Superior temporal gyrus (tissue), 1 donor: ENCODE data around the gene JOSD2.
"Not testable (repeated sequence)": the region's sequence is repeated elsewhere in the genome, so short reads cannot be mapped to it uniquely, and the experiment has no call there.

ENCODE experiments used
- DNase-seq: peaks from one replicate; pipeline ENCODE4 v3.0.0-alpha.2; 2016; ENCODE audit errors: extremely low spot score

JOSD2 gene

DNA sequence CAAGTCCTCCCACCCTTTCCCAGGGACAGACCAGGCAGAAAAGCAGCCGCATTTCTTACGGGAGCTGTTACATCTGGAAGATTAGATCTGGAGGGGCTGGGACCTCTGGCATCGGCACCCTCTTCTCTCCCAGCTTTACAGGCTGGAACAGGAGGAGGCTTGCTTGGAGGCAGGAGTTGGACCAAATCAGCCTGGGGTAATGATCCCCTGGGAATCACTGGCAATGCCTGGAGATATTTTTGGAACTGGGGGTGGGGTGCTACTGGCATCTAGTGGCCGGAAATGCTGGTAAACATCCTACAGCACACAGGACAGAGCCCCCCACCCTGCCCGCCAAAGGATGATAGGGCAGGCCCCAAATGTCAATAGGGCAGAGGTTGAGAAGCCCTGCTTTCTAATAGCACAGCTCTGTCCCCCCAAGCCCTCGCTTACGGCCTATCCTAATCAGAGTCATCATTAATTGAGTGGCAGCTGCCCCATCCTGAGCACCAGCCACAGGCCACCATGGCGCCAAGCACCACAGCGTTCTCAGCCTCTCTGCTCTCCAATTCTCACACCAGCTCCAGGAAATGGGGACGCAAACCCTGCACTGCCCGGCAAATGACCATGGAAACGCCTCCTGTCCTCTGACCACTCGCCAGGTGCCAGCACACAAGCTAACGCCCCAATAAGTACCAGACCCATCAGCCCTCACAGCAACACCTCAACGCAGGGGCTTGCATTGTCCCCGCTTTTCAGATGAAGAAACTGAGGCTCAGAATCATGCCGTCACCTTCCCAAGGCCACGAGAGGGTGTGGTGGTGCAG, 36.6 kb upstream of the JOSD2 start:
- DNase-seq = peak; percentile 76

DNA sequence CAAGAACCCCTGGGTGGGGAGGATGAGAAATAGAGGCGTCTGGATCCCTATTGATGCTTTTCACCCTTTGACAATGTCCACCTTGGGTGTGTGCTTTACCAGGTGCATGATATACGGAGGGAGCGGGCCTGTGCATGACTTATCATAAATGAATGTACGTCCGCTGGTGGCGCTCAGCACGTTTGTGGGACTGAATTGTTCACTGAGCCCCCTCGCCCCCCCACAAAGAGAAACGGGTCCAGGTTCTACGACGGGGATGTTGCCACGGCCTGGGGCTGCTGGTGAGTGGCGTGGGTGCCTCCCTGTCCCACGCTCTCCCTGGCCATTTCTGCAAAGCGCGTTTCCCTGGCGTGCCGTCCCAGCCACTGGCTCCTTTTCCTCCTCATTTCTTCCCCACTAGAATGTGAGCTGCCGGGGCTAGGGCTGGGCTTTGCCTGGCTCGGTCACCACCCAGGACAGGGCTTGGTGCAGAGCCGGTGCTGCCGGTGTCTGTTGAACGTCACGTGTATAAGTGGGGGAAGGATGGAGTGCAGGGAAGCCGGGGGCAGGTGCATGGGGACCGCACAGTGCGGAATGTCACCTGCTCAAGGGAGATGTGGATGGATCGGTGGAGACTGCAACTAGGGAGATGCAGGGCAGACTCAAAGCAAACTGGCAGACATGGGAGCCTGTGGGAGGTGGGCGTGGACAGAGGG, 35.7 kb upstream of the JOSD2 start:
- DNase-seq = peak; percentile 36

DNA sequence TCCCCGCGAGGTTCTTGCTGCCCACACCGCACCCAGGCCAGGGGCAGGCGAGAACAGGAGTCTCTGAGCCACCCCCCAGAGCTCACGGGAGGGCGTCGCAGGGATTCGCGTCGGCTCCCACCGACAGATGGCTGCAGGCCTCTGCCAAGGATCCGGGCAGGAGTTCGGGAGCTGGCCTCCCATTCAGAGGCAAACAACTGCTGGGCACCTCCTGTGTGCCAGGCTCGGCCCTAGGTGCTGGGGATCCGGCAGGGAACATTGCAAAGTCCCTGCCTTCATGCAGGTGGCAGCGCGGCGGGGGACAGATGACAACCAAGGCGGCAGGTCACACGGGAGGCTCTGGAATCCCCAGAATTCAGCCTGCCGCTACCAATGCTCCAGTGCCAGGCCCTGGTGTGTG, 32.0 kb upstream of the JOSD2 start:
- peak; percentile 9 for DNase-seq

- peak; percentile 96 for DNase-seq
These were observed 26.8 kb upstream of the JOSD2 start for GRCh38 chr19:50537769-50538230.

- no peak for DNase-seq
These were observed 26.3 kb upstream of the JOSD2 start for GRCh38 chr19:50537306-50537685.

- no peak for DNase-seq
These were observed 25.8 kb upstream of the JOSD2 start for GRCh38 chr19:50536662-50537305.

GRCh38 chr19:50535672-50536187, 24.7 kb upstream of the JOSD2 start:
- no peak for DNase-seq

DNA sequence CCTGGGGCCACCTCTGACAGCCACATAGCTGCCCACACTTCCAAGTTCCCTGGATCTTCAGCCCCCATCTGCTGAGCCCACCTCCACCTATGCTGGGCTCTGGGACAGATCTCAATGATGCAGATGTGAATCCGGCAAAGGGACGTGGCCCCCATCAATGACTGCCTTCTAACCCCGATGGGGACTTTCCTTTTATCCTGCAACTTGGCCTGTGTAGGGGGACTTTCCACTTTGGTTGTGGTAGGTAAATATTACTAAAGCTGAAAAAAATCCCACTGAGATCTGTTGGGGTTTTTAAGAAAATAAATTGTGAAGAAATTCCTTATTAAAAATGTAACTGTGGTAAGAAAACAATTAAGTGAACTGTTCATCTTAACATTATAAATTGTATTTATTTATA, 23.5 kb upstream of the JOSD2 start:
- no peak for DNase-seq

DNA sequence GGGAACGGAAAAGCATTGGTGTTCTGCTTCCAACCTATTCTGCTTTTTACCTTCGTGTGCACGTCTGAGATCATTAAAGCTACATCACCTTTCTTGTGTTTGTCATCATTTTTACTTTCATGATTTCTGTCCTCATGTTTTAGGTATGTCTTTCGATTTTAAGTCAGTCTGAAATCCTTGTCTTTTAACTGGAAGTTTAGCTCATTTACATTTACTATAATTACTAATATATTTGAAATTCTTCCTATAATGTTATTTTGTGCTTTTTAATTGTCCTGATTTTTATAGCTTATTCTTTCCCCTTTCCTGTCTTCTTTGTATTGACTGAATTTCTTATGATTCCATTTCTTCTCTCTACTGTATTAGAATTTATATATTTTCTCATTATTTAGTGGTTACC, 22.0 kb upstream of the JOSD2 start:
- no peak for DNase-seq

- DNase-seq = no peak
These were observed 20.2 kb upstream of the JOSD2 start for GRCh38 chr19:50531171-50531612.

GRCh38 chr19:50528052-50528451, 17.1 kb upstream of the JOSD2 start:
- not testable (repeated sequence) for DNase-seq

- DNase-seq = no peak
These were observed 11.9 kb upstream of the JOSD2 start for GRCh38 chr19:50522881-50523280.

DNA sequence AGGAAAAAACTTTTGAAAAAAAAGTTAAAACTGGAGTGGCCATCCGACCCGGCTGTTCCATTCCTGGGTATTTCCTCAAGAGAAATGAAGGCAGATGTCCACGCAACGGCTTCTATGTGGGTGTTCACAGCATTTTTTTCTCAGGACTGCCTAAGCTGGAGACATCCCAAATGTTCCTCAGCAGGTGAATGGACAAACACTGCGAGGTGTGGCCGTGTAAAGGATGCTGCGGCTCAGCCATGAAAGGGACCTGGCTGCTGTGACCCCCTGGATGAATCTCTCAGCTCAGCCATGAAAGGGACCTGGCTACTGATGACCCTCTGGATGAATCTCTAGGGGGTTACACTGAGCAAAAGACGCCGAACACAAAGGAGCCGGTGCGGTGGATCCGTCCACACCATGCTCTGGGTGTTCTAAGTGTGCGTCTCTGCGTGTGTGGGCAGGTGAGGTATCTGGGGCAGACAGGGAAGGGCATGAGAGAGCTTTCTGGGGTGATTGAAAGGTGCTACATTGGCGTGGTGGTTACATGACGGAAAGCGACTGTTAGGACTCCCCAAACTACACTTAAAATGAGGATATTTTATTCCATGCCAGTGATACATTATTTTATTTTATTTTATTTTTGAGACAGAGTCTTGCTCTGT, 10.0 kb upstream of the JOSD2 start:
- DNase-seq = no peak

- no peak for DNase-seq
These were observed 8.1 kb upstream of the JOSD2 start for GRCh38 chr19:50519006-50519575.

- no peak for DNase-seq
These were observed 7.4 kb upstream of the JOSD2 start for GRCh38 chr19:50518091-50519005.

GRCh38 chr19:50517704-50518075, 6.7 kb upstream of the JOSD2 start:
- no peak for DNase-seq

DNA sequence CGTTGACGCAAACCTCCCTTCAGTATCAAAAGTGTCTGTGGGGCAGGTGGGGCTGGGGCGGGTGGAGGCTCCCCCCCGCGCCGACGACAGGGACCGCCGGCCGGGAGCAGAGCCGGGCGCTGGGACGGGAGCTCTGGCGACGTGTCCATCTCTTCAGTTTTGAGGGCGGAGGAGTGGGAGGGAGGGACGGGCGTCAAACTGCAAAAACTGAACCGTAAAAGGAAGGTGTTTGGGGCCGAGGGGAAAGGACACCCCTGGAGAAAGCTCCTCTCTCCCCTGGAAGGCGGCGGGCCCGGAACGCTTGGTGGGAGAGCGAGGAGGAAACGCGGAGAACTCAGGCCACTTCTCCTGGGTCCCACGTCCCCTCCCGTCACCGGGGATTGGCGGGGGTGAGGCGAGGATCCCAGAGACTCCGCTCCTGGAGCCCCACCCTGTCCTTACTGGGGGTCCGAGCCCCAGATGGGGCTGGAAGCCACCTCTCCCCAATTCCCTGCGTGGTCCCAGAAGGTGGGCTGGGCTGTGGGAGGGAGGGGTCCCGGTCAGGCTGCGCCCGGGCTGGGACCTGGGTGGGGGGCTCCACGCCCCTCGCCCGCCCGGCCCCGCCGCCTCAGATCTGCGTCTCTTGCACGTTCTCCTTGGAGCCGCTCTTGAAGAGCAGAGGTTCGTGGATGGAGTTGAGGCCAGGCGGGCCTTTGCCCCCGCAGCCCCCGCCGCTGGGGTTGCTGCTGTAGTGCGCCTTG, 6.1 kb upstream of the JOSD2 start:
- no peak for DNase-seq

DNA sequence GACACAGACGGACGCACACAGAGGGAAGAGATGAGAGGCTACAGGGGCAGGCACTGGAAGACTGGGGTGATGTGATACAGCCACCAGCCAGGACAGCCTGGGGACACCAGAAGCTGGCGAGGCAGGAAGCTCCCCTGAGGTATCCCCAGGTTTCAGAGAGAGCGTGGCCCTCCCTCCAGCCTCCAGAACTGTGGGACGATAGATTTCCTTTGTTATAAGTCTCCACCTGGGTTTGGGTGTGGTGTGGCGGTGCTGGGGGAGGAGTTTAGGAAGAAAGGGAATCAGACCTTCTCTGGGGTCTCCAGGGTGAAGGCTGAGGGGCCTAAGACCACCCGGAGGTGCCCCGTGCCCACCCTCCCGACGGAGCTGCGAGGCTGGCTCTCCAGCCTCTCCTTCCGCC, 5.5 kb upstream of the JOSD2 start:
- DNase-seq = no peak

DNA sequence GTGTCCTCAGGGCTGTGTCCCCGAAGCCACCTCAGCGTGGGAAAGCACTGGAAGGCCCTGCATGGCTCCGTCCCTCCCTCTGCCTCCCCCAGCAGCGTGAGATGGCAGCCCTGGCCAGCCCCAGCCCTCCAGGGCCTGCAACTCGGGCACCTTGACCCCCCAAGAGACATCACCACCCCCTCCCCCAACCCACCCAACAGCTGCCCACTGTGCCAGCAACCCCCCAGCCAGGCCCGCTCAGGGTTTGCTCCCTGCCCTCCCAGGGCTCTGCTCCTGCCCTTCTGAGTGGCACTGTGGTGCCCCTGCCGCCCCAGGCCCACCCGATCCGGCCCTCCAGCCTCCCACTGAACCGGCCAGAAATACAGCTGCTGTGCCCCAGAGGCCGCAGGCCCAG, 4.2 kb upstream of the JOSD2 start:
- DNase-seq = no peak
